GM19397 (cell line): ENCODE data around the gene ZCCHC24.

Source experiments
- ATAC-seq: cut with Tn5 transposase; IDR thresholded peaks from one replicate; pipeline ENCODE4 v1.9.1; 2021; ENCODE audit warnings: mild to moderate bottlenecking, moderate library complexity; ENCODE audit not compliant: unreplicated experiment

ZCCHC24 gene

GRCh38 chr10:79431891-79432831 lies 13.3 kb downstream of the ZCCHC24 start:
- no peak for ATAC-seq

- ATAC-seq = no peak
These were observed 14.0 kb downstream of the ZCCHC24 start for GRCh38 chr10:79431428-79431827.

- no peak for ATAC-seq
These were observed 14.5 kb downstream of the ZCCHC24 start for GRCh38 chr10:79430936-79431335.

GRCh38 chr10:79430325-79430905 lies 15.0 kb downstream of the ZCCHC24 start:
- no peak for ATAC-seq

- no peak for ATAC-seq
These were observed 15.7 kb downstream of the ZCCHC24 start for GRCh38 chr10:79429751-79430150.

GRCh38 chr10:79427965-79428364 lies 17.5 kb downstream of the ZCCHC24 start:
- ATAC-seq = no peak

- no peak for ATAC-seq
These were observed 20.3 kb downstream of the ZCCHC24 start for GRCh38 chr10:79425074-79425532.

GRCh38 chr10:79424221-79425073 lies 21.0 kb downstream of the ZCCHC24 start:
- no peak for ATAC-seq

- no peak for ATAC-seq
These were observed 23.1 kb downstream of the ZCCHC24 start for GRCh38 chr10:79422178-79422892.

GRCh38 chr10:79420974-79421688 lies 24.3 kb downstream of the ZCCHC24 start:
- ATAC-seq = no peak

- ATAC-seq = no peak
These were observed 26.4 kb downstream of the ZCCHC24 start for GRCh38 chr10:79418886-79419595.

GRCh38 chr10:79418274-79418673 lies 27.1 kb downstream of the ZCCHC24 start:
- no peak for ATAC-seq

GRCh38 chr10:79417731-79418130 lies 27.7 kb downstream of the ZCCHC24 start:
- ATAC-seq = no peak

GRCh38 chr10:79417266-79417665 lies 28.2 kb downstream of the ZCCHC24 start:
- ATAC-seq = no peak

- ATAC-seq = no peak
These were observed 28.7 kb downstream of the ZCCHC24 start for GRCh38 chr10:79416578-79417255.

GRCh38 chr10:79415736-79416577 lies 29.5 kb downstream of the ZCCHC24 start:
- no peak for ATAC-seq

GRCh38 chr10:79414714-79415113 lies 30.7 kb downstream of the ZCCHC24 start:
- ATAC-seq = no peak

- ATAC-seq = no peak
These were observed 32.2 kb downstream of the ZCCHC24 start for GRCh38 chr10:79413196-79413595.
